Smooth muscle cell (in vitro differentiated cells): ENCODE measurements around the gene ACVR1. TPM values are rescaled to one million over a fixed set of nuclear protein-coding genes. Genes with fewer than 3 reads are reported as not detected.

ENCODE experiments used
- DNase-seq: peaks from one replicate; lab custom pipeline; 2025; ENCODE audit not compliant: unreplicated experiment; lab: John Stamatoyannopoulos, UW
- H2AFZ ChIP-seq: fragments of 200-600 bp; sonication (generic); 2 replicates; pipeline ENCODE4 v1.6.0; 2016; ENCODE audit warnings: antibody characterized with exemption, low read depth, mild to moderate bottlenecking
- H3F3A ChIP-seq: fragments of 200-600 bp; sonication (generic); 2 replicates; pipeline ENCODE4 v1.6.0; 2017; ENCODE audit warnings: antibody characterized with exemption, low read depth
- H3K27ac ChIP-seq: fragments of 200-600 bp; sonication (generic); 2 replicates; pipeline ENCODE4 v1.5.1; 2016; ENCODE audit warnings: low read depth, mild to moderate bottlenecking
- H3K27me3 ChIP-seq: fragments of 200-600 bp; sonication (generic); 2 replicates; pipeline ENCODE4 v1.6.1; 2016; ENCODE audit warnings: low read depth, mild to moderate bottlenecking
- H3K36me3 ChIP-seq: fragments of 200-600 bp; sonication (generic); 2 replicates; pipeline ENCODE4 v1.5.1; 2016; ENCODE audit warnings: low read depth
- H3K4me1 ChIP-seq: fragments of 200-600 bp; sonication (generic); 2 replicates; pipeline ENCODE4 v1.5.1; 2016; ENCODE audit warnings: low read depth
- H3K4me2 ChIP-seq: fragments of 200-600 bp; sonication (generic); 2 replicates; pipeline ENCODE4 v1.6.0; 2016; ENCODE audit warnings: mild to moderate bottlenecking
- H3K4me3 ChIP-seq: fragments of 200-600 bp; sonication (generic); 2 replicates; pipeline ENCODE4 v1.5.1; 2016; ENCODE audit warnings: mild to moderate bottlenecking
- H3K79me2 ChIP-seq: fragments of 200-600 bp; sonication (generic); 2 replicates; pipeline ENCODE4 v1.6.0; 2016; ENCODE audit warnings: low read depth, mild to moderate bottlenecking
- H3K9ac ChIP-seq: fragments of 200-600 bp; sonication (generic); 2 replicates; pipeline ENCODE4 v1.6.0; 2016; ENCODE audit warnings: low read depth
- H3K9me3 ChIP-seq: fragments of 200-600 bp; sonication (generic); replicated peaks from 2 replicates; pipeline ENCODE4 v1.5.1; 2016; ENCODE audit warnings: low read depth
- H4K20me1 ChIP-seq: fragments of 200-600 bp; sonication (generic); 2 replicates; pipeline ENCODE4 v1.6.0; 2016; ENCODE audit warnings: low read depth
- CTCF ChIP-seq: fragments of 200-600 bp; sonication (generic); IDR thresholded peaks from 2 replicates; pipeline ENCODE4 v1.5.1; 2017; ENCODE audit warnings: borderline replicate concordance, mild to moderate bottlenecking, antibody characterized with exemption; ENCODE audit not compliant: insufficient read depth, poor library complexity, severe bottlenecking
- WGBS: methylation state at CpG from one replicate; pipeline ENCODE4 v1.1.7; 2016; ENCODE audit warnings: low lambda C conversion rate; 5-methylcytosine and 5-hydroxymethylcytosine counted together
- polyA plus RNA-seq: library from polyadenylated mRNA; unstranded; fragments of >200 nt; fragmentation: Nextera tagmentation; extraction: Ambion mirVana; gene quantifications from 2 replicates; pipeline ENCODE4 v1.2.1, GENCODE V29; 2016
- total RNA-seq: library from RNA; depleted of rRNA; stranded (reverse); fragments of >200 nt; gene quantifications from 2 replicates; pipeline ENCODE4 v1.2.3, GENCODE V29; 2014

Gene ACVR1
- total and polyA plus RNA-seq, 2 experiments from 2014 or later = 27.2 to 32.7 TPM

DNA sequence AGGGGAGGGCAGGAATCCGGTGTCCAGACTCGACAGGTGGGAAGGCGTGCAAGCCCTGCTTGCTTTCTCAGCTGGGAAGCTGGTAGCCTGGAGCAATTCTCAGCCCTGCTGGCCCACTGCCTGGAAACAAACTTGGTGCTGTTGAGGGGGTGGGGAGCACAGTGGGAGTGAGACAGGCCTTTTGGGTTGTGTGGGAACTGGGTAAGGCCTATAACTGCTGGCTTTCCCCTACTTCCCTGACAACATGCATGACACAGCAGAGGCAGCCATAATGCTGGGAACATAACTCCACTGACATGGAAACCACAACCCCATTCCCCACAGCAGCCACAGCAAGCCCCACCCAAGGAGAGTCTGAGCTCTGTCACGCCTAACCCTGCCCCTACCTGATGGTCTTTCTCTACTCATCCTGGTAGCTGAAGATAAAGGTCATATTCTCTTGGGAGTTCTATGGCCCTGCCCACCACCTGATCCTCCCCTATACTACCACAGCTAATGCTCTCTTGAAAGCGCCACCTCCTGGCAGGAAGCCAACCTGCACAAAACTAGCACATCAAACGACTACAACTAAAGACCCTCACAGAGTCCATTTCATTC is 124.6 kb downstream of the ACVR1 start:
- H3K4me3 ChIP-seq = no peak overlapping the region
- no peak overlapping the region for H3K4me2 ChIP-seq
- no peak for DNase-seq
- H4K20me1 ChIP-seq = peaks cover 11% of the 10 kb centered on the region
- H3K36me3 ChIP-seq = peaks cover 5% of the 10 kb centered on the region
- peak; percentile 17 for TF ChIP-seq CTCF
- H3K27me3 ChIP-seq = no peaks in the 10 kb centered on the region
- H3K79me2 ChIP-seq = peaks cover 25% of the 10 kb centered on the region
- H3K9ac ChIP-seq = no peak overlapping the region
- H3F3A ChIP-seq = no peaks in the 10 kb centered on the region
- no peak overlapping the region for H2AFZ ChIP-seq
- no peak overlapping the region for H3K27ac ChIP-seq
- H3K9me3 ChIP-seq = no peaks in the 10 kb centered on the region
- peaks cover 7% of the 10 kb centered on the region for H3K4me1 ChIP-seq
- 82% methylated on average over 6 of the region's 6 CpGs for WGBS

- no peak for TF ChIP-seq CTCF
- Histone ChIP-seq H3K36me3 (no peaks in the 10 kb centered on the region), H3K4me3 (no peak overlapping the region), H3K27ac (peak overlapping the region; percentile 53), H2AFZ (no peak overlapping the region), H3F3A (no peaks in the 10 kb centered on the region), H3K79me2 (peaks cover 10% of the 10 kb centered on the region), H4K20me1 (peaks cover 10% of the 10 kb centered on the region), H3K9ac (no peak overlapping the region), H3K9me3 (no peaks in the 10 kb centered on the region), H3K4me1 (peaks cover 7% of the 10 kb centered on the region), H3K27me3 (no peaks in the 10 kb centered on the region), H3K4me2 (no peak overlapping the region)
- 93% methylated on average over 6 of the region's 6 CpGs for WGBS
- no peak for DNase-seq
These were observed 126.4 kb downstream of the ACVR1 start for GRCh38 chr2:157749684-157750083.

DNA sequence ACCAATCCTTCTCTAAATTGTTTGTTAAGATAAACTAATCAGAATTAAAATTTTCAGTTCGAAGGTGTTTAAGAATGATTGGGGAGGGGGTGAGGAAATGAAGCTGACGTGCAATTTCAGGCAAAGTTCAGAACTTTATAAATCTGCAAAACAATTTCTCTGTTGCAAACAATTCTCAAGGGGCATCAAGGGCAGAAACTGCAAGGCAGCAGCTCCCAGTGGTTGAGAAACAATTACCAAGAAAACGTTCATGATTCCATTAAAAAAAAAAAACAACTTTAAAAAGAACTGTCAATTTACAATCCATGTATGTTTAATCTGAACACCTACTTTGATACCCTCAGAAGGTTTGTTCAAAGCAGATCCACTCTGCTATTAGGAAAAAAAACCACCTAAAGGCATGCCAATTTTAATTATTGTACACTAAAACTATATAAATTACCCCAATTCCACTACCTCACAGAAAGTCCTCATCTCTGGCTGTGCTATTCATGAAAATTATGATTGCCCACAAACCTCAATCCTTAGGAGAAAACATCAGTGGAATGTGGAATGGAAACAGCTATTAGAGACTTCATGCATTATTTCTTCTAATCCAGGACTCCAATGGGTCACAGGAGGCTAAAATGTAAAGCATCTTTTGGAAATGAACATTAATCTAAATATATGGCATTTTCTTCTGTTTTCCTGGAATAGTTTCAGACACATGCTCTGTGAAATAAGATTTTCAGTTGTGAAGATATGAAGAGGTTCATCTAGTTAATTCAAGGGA is 127.6 kb downstream of the ACVR1 start:
- Histone ChIP-seq H3K79me2 (no peaks in the 10 kb centered on the region), H2AFZ (no peak overlapping the region), H3K4me2 (peak overlapping the region; percentile 24), H3K9me3 (no peaks in the 10 kb centered on the region), H3K4me1 (peaks cover 7% of the 10 kb centered on the region), H4K20me1 (no peaks in the 10 kb centered on the region), H3K27ac (peak overlapping the region; percentile 53), H3K27me3 (no peaks in the 10 kb centered on the region), H3K9ac (no peak overlapping the region), H3F3A (no peaks in the 10 kb centered on the region), H3K4me3 (no peak overlapping the region), H3K36me3 (no peaks in the 10 kb centered on the region)
- no peak for TF ChIP-seq CTCF
- 84% methylated on average over 3 of the region's 3 CpGs for WGBS
- DNase-seq = no peak
